WTC11 (cell line): ENCODE data around the gene GZMB. TPM values are rescaled to one million over a fixed set of nuclear protein-coding genes. Genes with fewer than 3 reads are reported as not detected.

ENCODE experiments used
- ATAC-seq: fragments of 200-7000 bp; cut with Tn5 transposase; 2 replicates; pipeline ENCODE4 v1.10.0; 2021; ENCODE audit warnings: mild to moderate bottlenecking, moderate library complexity
- CTCF ChIA-PET: fragments of 300-600 bp; sonication (Branson Sonifier 250); formaldehyde crosslinking; loops from one replicate; lab custom pipeline; 2021; ENCODE audit warnings: antibody characterized with exemption; lab: Charles Lee
- POLR2A ChIA-PET: fragments of 350-600 bp; sonication (Branson Sonifier 250); formaldehyde crosslinking; loops from one replicate; lab custom pipeline; 2021; ENCODE audit warnings: antibody characterized with exemption; lab: Charles Lee
- DNase-seq: peaks from one replicate; pipeline ENCODE4 v3.0.0; 2021; ENCODE audit warnings: low spot score
- H3K27ac Mint-ChIP-seq: 2 replicates; pipeline ENCODE4 v1.8.0; 2021; ENCODE audit warnings: mixed read lengths
- H3K27me3 Mint-ChIP-seq: 2 replicates; pipeline ENCODE4 v1.8.0; 2021; ENCODE audit warnings: low read depth, mild to moderate bottlenecking, moderate library complexity, mixed read lengths
- H3K36me3 Mint-ChIP-seq: 2 replicates; pipeline ENCODE4 v1.8.0; 2021; ENCODE audit warnings: mixed read lengths
- H3K4me1 Mint-ChIP-seq: 2 replicates; pipeline ENCODE4 v1.8.0; 2022; ENCODE audit warnings: mixed read lengths
- H3K4me3 Mint-ChIP-seq: 2 replicates; pipeline ENCODE4 v1.8.0; 2021; ENCODE audit warnings: mild to moderate bottlenecking, moderate library complexity, mixed read lengths
- H3K9me3 Mint-ChIP-seq: 2 replicates; pipeline ENCODE4 v1.8.0; 2021; ENCODE audit warnings: mixed read lengths
- CBFB ChIP-seq: sonication (generic); formaldehyde crosslinking; IDR thresholded peaks from 2 replicates; pipeline ENCODE4 v1.8.1; 2022; ENCODE audit warnings: mild to moderate bottlenecking, low read depth, missing genetic modification reagents
- EMX1 ChIP-seq: fragments of 250-450 bp; sonication (Bioruptor Pico); IDR thresholded peaks from 2 replicates; pipeline ENCODE4 v1.8.0; 2021; ENCODE audit warnings: mild to moderate bottlenecking
- ERG ChIP-seq: fragments of 250-450 bp; sonication (Bioruptor Pico); IDR thresholded peaks from 2 replicates; pipeline ENCODE4 v1.8.0; 2021; ENCODE audit warnings: mild to moderate bottlenecking
- ESRRA ChIP-seq: sonication (generic); formaldehyde crosslinking; IDR thresholded peaks from 2 replicates; pipeline ENCODE4 v1.8.1; 2022; ENCODE audit warnings: mild to moderate bottlenecking, missing genetic modification reagents, borderline replicate concordance
- ETV6 ChIP-seq: sonication (generic); formaldehyde crosslinking; IDR thresholded peaks from 2 replicates; pipeline ENCODE4 v1.8.1; 2022; ENCODE audit warnings: mild to moderate bottlenecking, missing genetic modification reagents
- FOXP4 ChIP-seq: sonication (generic); formaldehyde crosslinking; IDR thresholded peaks from 2 replicates; pipeline ENCODE4 v1.8.0; 2022; ENCODE audit warnings: mild to moderate bottlenecking, missing genetic modification reagents
- GABPB1 ChIP-seq: sonication (generic); formaldehyde crosslinking; IDR thresholded peaks from 2 replicates; pipeline ENCODE4 v1.8.1; 2023; ENCODE audit warnings: mild to moderate bottlenecking, missing genetic modification reagents
- GTF2I ChIP-seq: fragments of 250-450 bp; sonication (Bioruptor Pico); conservative IDR thresholded peaks from 2 replicates; pipeline ENCODE4 v1.4.0; 2021; ENCODE audit warnings: mild to moderate bottlenecking
- MAX ChIP-seq: sonication (generic); formaldehyde crosslinking; IDR thresholded peaks from 2 replicates; pipeline ENCODE4 v1.8.0; 2022; ENCODE audit warnings: mild to moderate bottlenecking, missing genetic modification reagents
- MYBL2 ChIP-seq: sonication (generic); formaldehyde crosslinking; IDR thresholded peaks from 2 replicates; pipeline ENCODE4 v1.8.1; 2023; ENCODE audit warnings: mild to moderate bottlenecking, moderate library complexity, missing genetic modification reagents
- SMAD3 ChIP-seq: sonication (generic); formaldehyde crosslinking; IDR thresholded peaks from 2 replicates; pipeline ENCODE4 v1.8.0; 2022; ENCODE audit warnings: missing genetic modification reagents, mild to moderate bottlenecking, borderline replicate concordance
- SOX15 ChIP-seq: fragments of 250-450 bp; sonication (Bioruptor Pico); IDR thresholded peaks from 2 replicates; pipeline ENCODE4 v1.9.0; 2021; ENCODE audit warnings: mild to moderate bottlenecking
- ZNF121 ChIP-seq: sonication (generic); formaldehyde crosslinking; IDR thresholded peaks from 2 replicates; pipeline ENCODE4 v1.8.0; 2023; ENCODE audit warnings: missing genetic modification reagents
- ZNF317 ChIP-seq: sonication (generic); formaldehyde crosslinking; IDR thresholded peaks from 2 replicates; pipeline ENCODE4 v1.8.1; 2023; ENCODE audit warnings: low read depth, mild to moderate bottlenecking, moderate library complexity, missing genetic modification reagents, borderline replicate concordance
- ZNF416 ChIP-seq: fragments of 250-450 bp; sonication (Bioruptor Pico); IDR thresholded peaks from 2 replicates; pipeline ENCODE4 v1.9.0; 2021; ENCODE audit warnings: mild to moderate bottlenecking, inconsistent platforms
- total RNA-seq: library from RNA; stranded (reverse); gene quantifications from 3 replicates; pipeline ENCODE4 v1.2.3, GENCODE V29; 2021
- TF ChIP-seq, protein P1 (sequence below): sonication (generic); formaldehyde crosslinking; IDR thresholded peaks from 2 replicates; pipeline ENCODE4 v1.8.0; 2023; ENCODE audit warnings: missing genetic modification reagents
- TF ChIP-seq, protein P2 (sequence below): fragments of 250-450 bp; sonication (Bioruptor Pico); IDR thresholded peaks from 2 replicates; pipeline ENCODE4 v1.9.0; 2021; ENCODE audit warnings: mild to moderate bottlenecking
- TF ChIP-seq, protein P3 (sequence below): sonication (generic); formaldehyde crosslinking; IDR thresholded peaks from 2 replicates; pipeline ENCODE4 v1.8.1; 2022; ENCODE audit warnings: low read depth, mild to moderate bottlenecking, moderate library complexity, missing genetic modification reagents, borderline replicate concordance
- TF ChIP-seq, protein P4 (sequence below): sonication (generic); formaldehyde crosslinking; IDR thresholded peaks from 2 replicates; pipeline ENCODE4 v1.8.1; 2022; ENCODE audit warnings: low read depth, missing genetic modification reagents, borderline replicate concordance

Gene GZMB
- total RNA-seq, 1 experiment from 2014 or later = 0.68 TPM

DNA sequence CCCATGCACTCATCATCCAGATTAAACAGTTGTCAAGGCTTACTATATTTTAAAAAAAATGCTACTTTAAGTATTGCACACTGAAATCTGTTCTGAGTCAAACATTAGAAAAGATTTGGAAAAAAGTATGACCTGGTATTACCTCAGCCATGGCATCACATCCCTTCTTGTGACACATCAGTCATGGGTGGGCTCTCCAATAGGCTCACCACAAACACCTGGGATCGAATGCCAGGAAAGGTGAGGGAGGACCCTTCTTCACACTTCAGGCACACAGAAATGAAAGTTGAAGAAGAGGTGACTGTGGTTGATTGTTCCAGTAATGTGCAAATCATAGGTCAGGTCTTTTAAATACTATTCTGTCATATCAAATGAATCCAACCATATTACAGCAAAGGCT is 36.6 kb upstream of the GZMB start:
- TF ChIP-seq GABPB1 (CRISPR knock-in tag) (no peak), FOXP4 (CRISPR knock-in tag) (no peak), ZNF317 (CRISPR knock-in tag) (no peak), ZNF416 (CRISPR knock-in tag) (no peak), MYBL2 (CRISPR knock-in tag) (no peak), ERG (CRISPR knock-in tag) (no peak)
- TF ChIP-seq, protein P1, sequence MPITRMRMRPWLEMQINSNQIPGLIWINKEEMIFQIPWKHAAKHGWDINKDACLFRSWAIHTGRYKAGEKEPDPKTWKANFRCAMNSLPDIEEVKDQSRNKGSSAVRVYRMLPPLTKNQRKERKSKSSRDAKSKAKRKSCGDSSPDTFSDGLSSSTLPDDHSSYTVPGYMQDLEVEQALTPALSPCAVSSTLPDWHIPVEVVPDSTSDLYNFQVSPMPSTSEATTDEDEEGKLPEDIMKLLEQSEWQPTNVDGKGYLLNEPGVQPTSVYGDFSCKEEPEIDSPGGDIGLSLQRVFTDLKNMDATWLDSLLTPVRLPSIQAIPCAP (CRISPR knock-in tag) = no peak
- ChIA-PET CTCF (no interaction called here), POLR2A (no interaction called here)
- DNase-seq (no peak), ATAC-seq (no peak)
- Mint-ChIP-seq H3K9me3 (peaks cover 5% of the 10 kb centered on the region; the same call in 1 of the 2 replicates), H3K36me3 (no peaks in the 10 kb centered on the region), H3K4me3 (no peak overlapping the region), H3K27me3 (peaks cover 3% of the 10 kb centered on the region), H3K27ac (no peak overlapping the region), H3K4me1 (no peaks in the 10 kb centered on the region)

DNA sequence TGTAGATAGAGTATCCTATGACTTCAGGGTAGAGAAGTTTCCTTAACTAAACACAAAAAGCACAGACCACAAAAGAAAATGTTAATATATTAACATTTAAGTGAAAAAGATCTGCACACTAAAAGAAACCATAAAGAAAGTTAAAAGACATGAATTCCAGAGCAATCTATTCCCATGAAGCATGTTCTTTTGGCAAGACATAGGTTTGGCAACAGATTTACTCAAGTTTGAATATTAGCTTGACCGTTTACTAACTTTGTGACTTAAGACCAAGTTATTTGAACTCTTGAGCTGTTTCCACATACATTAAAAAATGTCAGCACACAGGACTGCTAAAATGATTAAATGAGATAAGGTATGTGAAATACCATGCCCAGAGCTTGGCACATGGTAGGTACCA is 35.7 kb upstream of the GZMB start:
- Mint-ChIP-seq H3K27me3 (peaks cover 3% of the 10 kb centered on the region), H3K9me3 (peaks cover 5% of the 10 kb centered on the region; the same call in 1 of the 2 replicates), H3K27ac (no peak overlapping the region), H3K36me3 (no peaks in the 10 kb centered on the region), H3K4me3 (no peak overlapping the region), H3K4me1 (no peaks in the 10 kb centered on the region)
- POLR2A ChIA-PET = no interaction called here
- no peak for DNase-seq
- TF ChIP-seq, protein P2, sequence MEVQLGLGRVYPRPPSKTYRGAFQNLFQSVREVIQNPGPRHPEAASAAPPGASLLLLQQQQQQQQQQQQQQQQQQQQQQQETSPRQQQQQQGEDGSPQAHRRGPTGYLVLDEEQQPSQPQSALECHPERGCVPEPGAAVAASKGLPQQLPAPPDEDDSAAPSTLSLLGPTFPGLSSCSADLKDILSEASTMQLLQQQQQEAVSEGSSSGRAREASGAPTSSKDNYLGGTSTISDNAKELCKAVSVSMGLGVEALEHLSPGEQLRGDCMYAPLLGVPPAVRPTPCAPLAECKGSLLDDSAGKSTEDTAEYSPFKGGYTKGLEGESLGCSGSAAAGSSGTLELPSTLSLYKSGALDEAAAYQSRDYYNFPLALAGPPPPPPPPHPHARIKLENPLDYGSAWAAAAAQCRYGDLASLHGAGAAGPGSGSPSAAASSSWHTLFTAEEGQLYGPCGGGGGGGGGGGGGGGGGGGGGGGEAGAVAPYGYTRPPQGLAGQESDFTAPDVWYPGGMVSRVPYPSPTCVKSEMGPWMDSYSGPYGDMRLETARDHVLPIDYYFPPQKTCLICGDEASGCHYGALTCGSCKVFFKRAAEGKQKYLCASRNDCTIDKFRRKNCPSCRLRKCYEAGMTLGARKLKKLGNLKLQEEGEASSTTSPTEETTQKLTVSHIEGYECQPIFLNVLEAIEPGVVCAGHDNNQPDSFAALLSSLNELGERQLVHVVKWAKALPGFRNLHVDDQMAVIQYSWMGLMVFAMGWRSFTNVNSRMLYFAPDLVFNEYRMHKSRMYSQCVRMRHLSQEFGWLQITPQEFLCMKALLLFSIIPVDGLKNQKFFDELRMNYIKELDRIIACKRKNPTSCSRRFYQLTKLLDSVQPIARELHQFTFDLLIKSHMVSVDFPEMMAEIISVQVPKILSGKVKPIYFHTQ = no peak
- no peak for TF ChIP-seq CBFB (CRISPR knock-in tag)
- no peak for TF ChIP-seq ESRRA
- CTCF ChIA-PET = interaction anchor here (1.5 kb wide), 1 partner anchor 9 kb away, joined by 3 read pairs; no protein-coding TSS in a partner anchor
- no peak for ATAC-seq

DNA sequence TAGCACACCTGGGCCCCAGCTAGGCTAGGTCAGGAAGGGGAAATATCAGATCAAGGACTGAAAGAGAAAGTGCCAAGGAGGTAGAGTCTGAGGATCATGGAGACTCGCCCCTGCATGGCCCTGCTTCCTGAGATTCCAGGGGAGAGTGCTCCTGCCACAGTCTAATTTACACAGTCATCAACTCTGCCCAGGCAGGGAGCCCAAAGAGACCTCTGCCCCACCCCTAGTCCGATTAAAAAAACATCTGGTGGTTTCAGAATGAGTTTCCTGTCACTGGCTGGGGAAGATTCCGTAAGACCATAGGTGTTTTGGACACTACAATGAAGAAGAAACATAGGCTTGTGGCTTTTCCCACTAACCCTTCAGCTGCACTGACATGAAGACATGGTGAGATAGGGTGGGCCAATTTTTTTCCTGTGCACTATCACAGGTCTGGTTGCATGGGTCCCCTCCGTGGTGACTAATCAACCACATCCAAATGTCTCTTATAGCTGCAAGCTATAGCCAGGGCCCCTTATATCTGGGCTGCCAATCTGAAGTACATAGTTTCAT is 31.5 kb upstream of the GZMB start:
- Mint-ChIP-seq H3K4me3 (no peak overlapping the region), H3K9me3 (peaks cover 5% of the 10 kb centered on the region; the same call in 1 of the 2 replicates), H3K27me3 (no peaks in the 10 kb centered on the region; the same call in none of the 2 replicates), H3K27ac (no peak overlapping the region), H3K4me1 (no peaks in the 10 kb centered on the region), H3K36me3 (no peaks in the 10 kb centered on the region)
- no peak for ATAC-seq
- CTCF ChIA-PET = no interaction called here
- POLR2A ChIA-PET = no interaction called here
- DNase-seq = no peak
- TF ChIP-seq SMAD3 (CRISPR knock-in tag) (no peak), MYBL2 (CRISPR knock-in tag) (no peak), ETV6 (CRISPR knock-in tag) (no peak), ZNF121 (CRISPR knock-in tag) (no peak), SOX15 (CRISPR knock-in tag) (no peak), GTF2I (CRISPR knock-in tag) (no peak), MAX (CRISPR knock-in tag) (no peak), EMX1 (CRISPR knock-in tag) (no peak)
- TF ChIP-seq, protein P3, sequence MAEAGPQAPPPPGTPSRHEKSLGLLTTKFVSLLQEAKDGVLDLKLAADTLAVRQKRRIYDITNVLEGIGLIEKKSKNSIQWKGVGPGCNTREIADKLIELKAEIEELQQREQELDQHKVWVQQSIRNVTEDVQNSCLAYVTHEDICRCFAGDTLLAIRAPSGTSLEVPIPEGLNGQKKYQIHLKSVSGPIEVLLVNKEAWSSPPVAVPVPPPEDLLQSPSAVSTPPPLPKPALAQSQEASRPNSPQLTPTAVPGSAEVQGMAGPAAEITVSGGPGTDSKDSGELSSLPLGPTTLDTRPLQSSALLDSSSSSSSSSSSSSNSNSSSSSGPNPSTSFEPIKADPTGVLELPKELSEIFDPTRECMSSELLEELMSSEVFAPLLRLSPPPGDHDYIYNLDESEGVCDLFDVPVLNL (CRISPR knock-in tag) = no peak
- TF ChIP-seq, protein P2 = no peak
- TF ChIP-seq, protein P4, sequence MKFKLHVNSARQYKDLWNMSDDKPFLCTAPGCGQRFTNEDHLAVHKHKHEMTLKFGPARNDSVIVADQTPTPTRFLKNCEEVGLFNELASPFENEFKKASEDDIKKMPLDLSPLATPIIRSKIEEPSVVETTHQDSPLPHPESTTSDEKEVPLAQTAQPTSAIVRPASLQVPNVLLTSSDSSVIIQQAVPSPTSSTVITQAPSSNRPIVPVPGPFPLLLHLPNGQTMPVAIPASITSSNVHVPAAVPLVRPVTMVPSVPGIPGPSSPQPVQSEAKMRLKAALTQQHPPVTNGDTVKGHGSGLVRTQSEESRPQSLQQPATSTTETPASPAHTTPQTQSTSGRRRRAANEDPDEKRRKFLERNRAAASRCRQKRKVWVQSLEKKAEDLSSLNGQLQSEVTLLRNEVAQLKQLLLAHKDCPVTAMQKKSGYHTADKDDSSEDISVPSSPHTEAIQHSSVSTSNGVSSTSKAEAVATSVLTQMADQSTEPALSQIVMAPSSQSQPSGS (CRISPR knock-in tag) = no peak
